ENCODE measurements around the gene SS18L1.
"Not testable (repeated sequence)": the region's sequence is repeated elsewhere in the genome, so short reads cannot be mapped to it uniquely, and the experiment has no call there.

GRCh38 chr20:62115800-62116407 lies 27.7 kb upstream of the SS18L1 start:
- TF ChIP-seq, protein P1, sequence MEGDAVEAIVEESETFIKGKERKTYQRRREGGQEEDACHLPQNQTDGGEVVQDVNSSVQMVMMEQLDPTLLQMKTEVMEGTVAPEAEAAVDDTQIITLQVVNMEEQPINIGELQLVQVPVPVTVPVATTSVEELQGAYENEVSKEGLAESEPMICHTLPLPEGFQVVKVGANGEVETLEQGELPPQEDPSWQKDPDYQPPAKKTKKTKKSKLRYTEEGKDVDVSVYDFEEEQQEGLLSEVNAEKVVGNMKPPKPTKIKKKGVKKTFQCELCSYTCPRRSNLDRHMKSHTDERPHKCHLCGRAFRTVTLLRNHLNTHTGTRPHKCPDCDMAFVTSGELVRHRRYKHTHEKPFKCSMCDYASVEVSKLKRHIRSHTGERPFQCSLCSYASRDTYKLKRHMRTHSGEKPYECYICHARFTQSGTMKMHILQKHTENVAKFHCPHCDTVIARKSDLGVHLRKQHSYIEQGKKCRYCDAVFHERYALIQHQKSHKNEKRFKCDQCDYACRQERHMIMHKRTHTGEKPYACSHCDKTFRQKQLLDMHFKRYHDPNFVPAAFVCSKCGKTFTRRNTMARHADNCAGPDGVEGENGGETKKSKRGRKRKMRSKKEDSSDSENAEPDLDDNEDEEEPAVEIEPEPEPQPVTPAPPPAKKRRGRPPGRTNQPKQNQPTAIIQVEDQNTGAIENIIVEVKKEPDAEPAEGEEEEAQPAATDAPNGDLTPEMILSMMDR (IDR thresholded peaks at IDR 0.05; ENCODE audit: insufficient read depth, low read length, poor library complexity, severe bottlenecking): not testable (repeated sequence)
- not testable (repeated sequence) for TF ChIP-seq EZH2phosphoT487 (conservative IDR thresholded peaks at IDR 0.05; ENCODE audit: low read length)

Measured in SU-DHL-6 (cell line).